ENCODE measurements around the gene PNMA8A.

- TF ChIP-seq CTCF (IDR thresholded peaks at IDR 0.05) (no peak), EZH2 (IDR thresholded peaks at IDR 0.05; ENCODE audit: borderline replicate concordance, insufficient read depth, low read depth, low read length, poor library complexity, severe bottlenecking) (no peak)
These were observed 48.2 kb downstream of the PNMA8A start for GRCh38 chr19:46423188-46423587.

Measured in B cell (primary cell).